ENCODE results near the gene RPP25.
"Not testable (repeated sequence)": the region's sequence is repeated elsewhere in the genome, so short reads cannot be mapped to it uniquely, and the experiment has no call there.

RPP25 gene

GRCh38 chr15:74913799-74914198 is 42.8 kb downstream of the RPP25 start:
- FAIRE-seq, result not testable (repeated sequence)

- no peak for FAIRE-seq
Measured at GRCh38 chr15:74913041-74913440, 43.5 kb downstream of the RPP25 start.

GRCh38 chr15:74908635-74909034 is 47.9 kb downstream of the RPP25 start:
- no peak for FAIRE-seq

GRCh38 chr15:74907163-74907870 is 49.3 kb downstream of the RPP25 start:
- no peak for FAIRE-seq

- no peak for FAIRE-seq
Measured at GRCh38 chr15:74906450-74907162, 50.0 kb downstream of the RPP25 start, which contains the start of gene FAM219B. FAM219B (minus strand) TSS chr15:74906851; CDS start chr15:74906800, 51 bp downstream.

- no peak for FAIRE-seq
Measured at GRCh38 chr15:74906067-74906449, 50.5 kb downstream of the RPP25 start.
